ENCODE measurements around the gene EGFLAM.

GRCh38 chr5:38414348-38414747 lies 156.0 kb downstream of the EGFLAM start:
- TF ChIP-seq CTCF (IDR thresholded peaks at IDR 0.05) (no peak), POLR2A (IDR thresholded peaks at IDR 0.05) (no peak)
